ENCODE results near the gene PHLDB2. TPM values are rescaled to one million over a fixed set of nuclear protein-coding genes. Genes with fewer than 3 reads are reported as not detected.

PHLDB2 gene
- total and polyA plus RNA-seq, 5 donors from 2014 or later = 1.6 to 5.9 (median 2.1) TPM

DNA sequence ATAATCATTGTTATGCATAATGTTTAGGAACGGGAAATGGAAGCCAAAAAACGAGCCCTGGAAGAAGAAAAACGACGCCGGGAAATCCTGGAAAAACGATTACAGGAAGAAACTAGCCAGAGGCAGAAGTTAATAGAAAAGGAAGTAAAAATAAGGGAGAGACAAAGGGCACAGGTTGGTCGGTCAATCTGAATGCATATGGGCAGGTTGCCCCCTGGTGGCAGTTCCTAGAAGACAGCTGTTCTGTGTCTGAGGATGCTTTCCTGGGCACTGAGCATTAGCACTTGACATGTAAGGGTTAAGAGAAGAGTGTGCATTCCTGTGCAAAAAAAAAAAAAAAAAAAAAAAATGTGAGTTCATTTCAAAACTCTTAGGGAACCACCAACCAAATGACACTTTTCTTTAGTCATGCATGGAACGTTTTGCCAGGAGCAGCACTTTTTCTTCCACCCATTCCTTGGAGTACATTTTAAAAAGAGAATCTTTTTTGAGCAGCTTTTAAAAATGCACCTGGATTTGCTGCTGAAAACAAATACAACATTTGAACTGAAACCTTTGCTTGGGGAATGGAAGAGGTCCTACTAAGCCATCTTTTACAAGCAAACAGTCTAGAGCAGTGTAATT, 108.7 kb downstream of the PHLDB2 start:
- peak; percentile 79 to 88 for ATAC-seq (ENCODE audit: low read depth in 2 of 2)
- no peak overlapping the region for H3K27ac ChIP-seq (ENCODE audit: insufficient read depth, low read length, poor library complexity, severe bottlenecking)
- peaks cover 5% of the 10 kb centered on the region for H3K4me1 ChIP-seq (ENCODE audit: control insufficient read depth, insufficient read depth, low read length, poor library complexity, severe bottlenecking)
- H3K36me3 ChIP-seq (ENCODE audit: control insufficient read depth, insufficient read depth, low read length) = no peaks in the 10 kb centered on the region
- H3K9me3 ChIP-seq (ENCODE audit: control insufficient read depth in 2 of 2, low read length in 2 of 2) = no peaks in the 10 kb centered on the region
- H3K27ac Mint-ChIP-seq = no peak overlapping the region
- H3K27me3 Mint-ChIP-seq = no peaks in the 10 kb centered on the region
- no peaks in the 10 kb centered on the region for H3K36me3 Mint-ChIP-seq
- no peaks in the 10 kb centered on the region for H3K9me3 Mint-ChIP-seq
- no peak overlapping the region for H3K4me3 Mint-ChIP-seq
- peak overlapping the region; percentile 14 for H3K4me3 ChIP-seq (ENCODE audit: low read depth, low read length)
- H3K27me3 ChIP-seq (ENCODE audit: control insufficient read depth, insufficient read depth, low read length) = no peaks in the 10 kb centered on the region
- DNase-seq = peak; percentile 61 to 86 (median 73)
- H3K4me1 Mint-ChIP-seq = peaks cover 0 to 7% (median 2%) of the 10 kb centered on the region in 4 donors

DNA sequence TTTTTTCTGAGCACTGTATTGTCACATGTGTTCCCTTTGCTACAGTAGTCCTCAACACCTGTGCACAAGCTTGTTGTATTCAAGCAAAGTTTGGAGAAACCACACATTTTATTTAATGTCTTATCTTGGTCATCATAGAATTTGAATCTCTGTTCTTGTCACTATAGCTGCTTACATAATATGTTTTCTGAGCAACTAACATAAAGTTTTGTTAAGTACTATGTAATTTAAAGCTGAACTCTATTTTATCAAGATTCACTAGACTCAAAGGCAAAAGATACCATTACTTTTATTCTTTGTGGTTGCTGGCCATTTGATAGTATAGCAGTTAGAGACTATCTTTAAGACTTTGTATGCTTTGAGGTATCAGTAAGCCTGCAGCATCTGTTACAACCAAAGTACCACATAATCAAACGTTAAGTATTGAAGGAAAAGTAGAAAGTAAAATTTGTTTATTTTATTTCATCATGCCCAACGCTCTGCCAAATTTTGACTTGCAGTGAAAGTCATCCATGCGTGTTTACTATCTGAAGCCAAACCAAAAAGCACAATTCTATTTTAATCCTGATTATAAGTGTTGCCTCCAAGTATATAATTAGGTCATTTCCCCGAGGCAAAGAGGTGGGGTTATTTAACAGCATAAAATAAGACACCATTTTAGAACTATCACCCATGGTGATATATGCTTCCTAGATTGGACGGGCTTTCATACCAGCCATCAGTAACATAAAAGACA, 109.4 kb downstream of the PHLDB2 start:
- H3K4me3 ChIP-seq (ENCODE audit: low read depth, low read length) = no peak overlapping the region
- Mint-ChIP-seq H3K36me3 (no peaks in the 10 kb centered on the region), H3K9me3 (no peaks in the 10 kb centered on the region), H3K4me3 (no peak overlapping the region), H3K4me1 (peaks cover 0 to 7% (median 2%) of the 10 kb centered on the region in 4 donors), H3K27me3 (no peaks in the 10 kb centered on the region), H3K27ac (no peak overlapping the region)
- H3K27ac ChIP-seq (ENCODE audit: insufficient read depth, low read length, poor library complexity, severe bottlenecking) = no peak overlapping the region
- no peaks in the 10 kb centered on the region for H3K9me3 ChIP-seq (ENCODE audit: control insufficient read depth in 2 of 2, low read length in 2 of 2)
- H3K4me1 ChIP-seq (ENCODE audit: control insufficient read depth, insufficient read depth, low read length, poor library complexity, severe bottlenecking) = peaks cover 5% of the 10 kb centered on the region
- ATAC-seq (ENCODE audit: low read depth in 2 of 2) = no peak
- no peaks in the 10 kb centered on the region for H3K27me3 ChIP-seq (ENCODE audit: control insufficient read depth, insufficient read depth, low read length)
- no peak for DNase-seq
- H3K36me3 ChIP-seq (ENCODE audit: control insufficient read depth, insufficient read depth, low read length) = no peaks in the 10 kb centered on the region

- Histone ChIP-seq H3K27ac (ENCODE audit: insufficient read depth, low read length, poor library complexity, severe bottlenecking) (no peak overlapping the region), H3K4me1 (ENCODE audit: control insufficient read depth, insufficient read depth, low read length, poor library complexity, severe bottlenecking) (peaks cover 5% of the 10 kb centered on the region), H3K4me3 (ENCODE audit: low read depth, low read length) (no peak overlapping the region), H3K36me3 (ENCODE audit: control insufficient read depth, insufficient read depth, low read length) (no peaks in the 10 kb centered on the region), H3K27me3 (ENCODE audit: control insufficient read depth, insufficient read depth, low read length) (no peaks in the 10 kb centered on the region), H3K9me3 (ENCODE audit: control insufficient read depth in 2 of 2, low read length in 2 of 2) (no peaks in the 10 kb centered on the region)
- Mint-ChIP-seq H3K4me1 (peaks cover 0 to 7% (median 2%) of the 10 kb centered on the region in 4 donors), H3K27ac (no peak overlapping the region), H3K36me3 (no peaks in the 10 kb centered on the region), H3K4me3 (no peak overlapping the region), H3K27me3 (peaks cover 4% of the 10 kb centered on the region), H3K9me3 (no peaks in the 10 kb centered on the region)
- DNase-seq = no peak
- ATAC-seq (ENCODE audit: low read depth in 2 of 2) = no peak
Measured at GRCh38 chr3:111970376-111970775, 111.3 kb downstream of the PHLDB2 start.

GRCh38 chr3:111971533-111972130, 112.6 kb downstream of the PHLDB2 start:
- Histone ChIP-seq H3K4me1 (ENCODE audit: control insufficient read depth, insufficient read depth, low read length, poor library complexity, severe bottlenecking) (peaks cover 5% of the 10 kb centered on the region), H3K9me3 (ENCODE audit: control insufficient read depth in 2 of 2, low read length in 2 of 2) (no peaks in the 10 kb centered on the region), H3K27me3 (ENCODE audit: control insufficient read depth, insufficient read depth, low read length) (no peaks in the 10 kb centered on the region), H3K36me3 (ENCODE audit: control insufficient read depth, insufficient read depth, low read length) (no peaks in the 10 kb centered on the region), H3K27ac (ENCODE audit: insufficient read depth, low read length, poor library complexity, severe bottlenecking) (no peak overlapping the region), H3K4me3 (ENCODE audit: low read depth, low read length) (no peak overlapping the region)
- Mint-ChIP-seq H3K36me3 (no peaks in the 10 kb centered on the region), H3K4me3 (no peak overlapping the region), H3K4me1 (peaks cover 0 to 7% (median 2%) of the 10 kb centered on the region in 4 donors), H3K27me3 (peaks cover 4% of the 10 kb centered on the region), H3K27ac (no peak overlapping the region), H3K9me3 (no peaks in the 10 kb centered on the region)
- ATAC-seq (ENCODE audit: low read depth in 2 of 2) (no peak), DNase-seq (no peak)

DNA sequence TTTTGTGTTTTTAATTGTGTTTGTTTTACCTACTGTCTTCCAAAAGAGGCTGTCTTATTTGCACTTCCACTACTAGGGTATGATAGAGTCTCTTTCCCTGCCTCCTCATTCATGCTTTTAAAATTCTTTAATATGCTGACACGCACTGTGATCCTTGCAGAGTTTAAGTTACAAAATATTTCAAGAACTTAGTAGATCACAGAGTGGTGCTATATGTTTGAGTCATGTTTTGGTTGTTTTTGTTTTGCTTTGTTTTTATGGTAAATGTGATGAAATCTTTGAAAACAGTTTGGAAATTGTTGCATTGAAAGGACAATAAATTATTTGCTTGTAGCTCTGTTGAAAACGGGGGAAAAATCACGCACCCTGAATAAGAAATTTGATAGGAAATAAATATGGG, 113.8 kb downstream of the PHLDB2 start:
- ATAC-seq (ENCODE audit: low read depth in 2 of 2) (no peak), DNase-seq (no peak)
- H3K9me3 Mint-ChIP-seq = no peaks in the 10 kb centered on the region
- H3K4me1 Mint-ChIP-seq = peaks cover 0 to under 1% (median 0%) of the 10 kb centered on the region in 4 donors
- H3K27ac Mint-ChIP-seq = no peak overlapping the region
- Histone ChIP-seq H3K4me3 (ENCODE audit: low read depth, low read length) (no peak overlapping the region), H3K27me3 (ENCODE audit: control insufficient read depth, insufficient read depth, low read length) (no peaks in the 10 kb centered on the region), H3K9me3 (ENCODE audit: control insufficient read depth in 2 of 2, low read length in 2 of 2) (no peaks in the 10 kb centered on the region), H3K36me3 (ENCODE audit: control insufficient read depth, insufficient read depth, low read length) (no peaks in the 10 kb centered on the region), H3K27ac (ENCODE audit: insufficient read depth, low read length, poor library complexity, severe bottlenecking) (no peak overlapping the region), H3K4me1 (ENCODE audit: control insufficient read depth, insufficient read depth, low read length, poor library complexity, severe bottlenecking) (no peaks in the 10 kb centered on the region)
- no peak overlapping the region for H3K4me3 Mint-ChIP-seq
- no peaks in the 10 kb centered on the region for H3K36me3 Mint-ChIP-seq
- H3K27me3 Mint-ChIP-seq = peaks cover 4% of the 10 kb centered on the region

DNA sequence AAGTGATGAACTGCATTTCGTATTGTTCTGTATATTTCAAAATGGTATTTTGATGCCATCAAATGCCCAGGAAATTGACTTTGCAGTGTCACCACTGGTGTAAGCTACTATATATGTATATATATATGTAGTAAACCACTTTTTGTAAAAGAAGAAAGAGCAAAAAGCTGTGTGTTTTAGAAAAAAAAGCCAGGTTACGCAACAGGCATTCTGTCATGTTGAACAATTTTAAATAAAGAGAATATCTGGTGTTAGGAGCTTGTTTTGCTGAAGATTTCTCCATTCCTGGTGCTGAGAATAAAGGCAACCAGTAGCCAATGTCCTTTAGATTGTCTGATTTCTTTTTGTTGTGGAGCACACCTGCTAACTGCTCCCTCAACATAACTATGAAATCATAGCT, 116.1 kb downstream of the PHLDB2 start:
- no peaks in the 10 kb centered on the region for H3K9me3 ChIP-seq (ENCODE audit: control insufficient read depth in 2 of 2, low read length in 2 of 2)
- H3K9me3 Mint-ChIP-seq = no peaks in the 10 kb centered on the region
- no peaks in the 10 kb centered on the region for H3K36me3 ChIP-seq (ENCODE audit: control insufficient read depth, insufficient read depth, low read length)
- peaks cover 5 to 13% (median 10%) of the 10 kb centered on the region in 4 donors for H3K4me1 Mint-ChIP-seq
- peaks cover 10% of the 10 kb centered on the region for H3K4me1 ChIP-seq (ENCODE audit: control insufficient read depth, insufficient read depth, low read length, poor library complexity, severe bottlenecking)
- DNase-seq (no peak), ATAC-seq (ENCODE audit: low read depth in 2 of 2) (no peak)
- H3K27me3 Mint-ChIP-seq = peaks cover 11% of the 10 kb centered on the region
- H3K36me3 Mint-ChIP-seq = no peaks in the 10 kb centered on the region
- H3K27ac ChIP-seq (ENCODE audit: insufficient read depth, low read length, poor library complexity, severe bottlenecking) = no peak overlapping the region
- H3K27ac Mint-ChIP-seq = no peak overlapping the region
- no peaks in the 10 kb centered on the region for H3K27me3 ChIP-seq (ENCODE audit: control insufficient read depth, insufficient read depth, low read length)
- H3K4me3 ChIP-seq (ENCODE audit: low read depth, low read length) = no peak overlapping the region
- no peak overlapping the region for H3K4me3 Mint-ChIP-seq

- ATAC-seq (ENCODE audit: low read depth in 2 of 2) (no peak), DNase-seq (no peak)
- no peak overlapping the region for H3K4me3 ChIP-seq (ENCODE audit: low read depth, low read length)
- Mint-ChIP-seq H3K4me1 (peaks cover 6 to 24% (median 20%) of the 10 kb centered on the region in 4 donors), H3K27me3 (peaks cover 11% of the 10 kb centered on the region), H3K36me3 (no peaks in the 10 kb centered on the region), H3K27ac (no peak overlapping the region), H3K4me3 (peak overlapping the region in 1 of 4 donors; percentile 73), H3K9me3 (no peaks in the 10 kb centered on the region)
- H3K4me1 ChIP-seq (ENCODE audit: control insufficient read depth, insufficient read depth, low read length, poor library complexity, severe bottlenecking) = peaks cover 22% of the 10 kb centered on the region
- no peak overlapping the region for H3K27ac ChIP-seq (ENCODE audit: insufficient read depth, low read length, poor library complexity, severe bottlenecking)
- H3K36me3 ChIP-seq (ENCODE audit: control insufficient read depth, insufficient read depth, low read length) = no peaks in the 10 kb centered on the region
- H3K9me3 ChIP-seq (ENCODE audit: control insufficient read depth in 2 of 2, low read length in 2 of 2) = no peaks in the 10 kb centered on the region
- no peaks in the 10 kb centered on the region for H3K27me3 ChIP-seq (ENCODE audit: control insufficient read depth, insufficient read depth, low read length)
Measured at GRCh38 chr3:111976254-111976653, 117.2 kb downstream of the PHLDB2 start.

All from CD4-positive, CD25-positive, alpha-beta regulatory T cell (primary cell).